Stimulated activated naive B cell treated with anti-CD40 and anti-IgM and Interleukin-4, amounts not matched to agents 10 μg/mL and 1 μg/mL and 100 μg/mL, for 72 hours (primary cell): ENCODE results near the gene GMEB2.
"Not testable (repeated sequence)": the region's sequence is repeated elsewhere in the genome, so short reads cannot be mapped to it uniquely, and the experiment has no call there.

Experiments used
- ATAC-seq, 2 donors: fragments of 150-1000 bp; cut with Tn5 transposase; replicated peaks; 2 replicates each; pipeline ENCODE4 v1.10.0; 2021; ENCODE audit warnings: moderate library complexity in 1 of 2
- DNase-seq: peaks from one replicate; pipeline ENCODE4 v3.0.0; 2021
- H3K27ac Mint-ChIP-seq: one replicate; pipeline ENCODE4 v1.8.0; 2022; ENCODE audit warnings: mild to moderate bottlenecking, mixed read lengths
- H3K27me3 Mint-ChIP-seq, 2 donors: one replicate each; pipeline ENCODE4 v1.8.0; 2022; ENCODE audit warnings: mixed read lengths in 2 of 2
- H3K36me3 Mint-ChIP-seq, 2 donors: one replicate each; pipeline ENCODE4 v1.8.0; 2022; ENCODE audit warnings: mixed read lengths in 2 of 2, mild to moderate bottlenecking in 1 of 2
- H3K4me1 Mint-ChIP-seq, 2 donors: one replicate each; pipeline ENCODE4 v1.8.0; 2022; ENCODE audit warnings: mixed read lengths in 2 of 2, mild to moderate bottlenecking in 1 of 2
- H3K4me3 Mint-ChIP-seq, 2 donors: one replicate each; pipeline ENCODE4 v1.8.0; 2022; ENCODE audit warnings: mild to moderate bottlenecking in 2 of 2, mixed read lengths in 2 of 2, moderate library complexity in 1 of 2
- H3K9me3 Mint-ChIP-seq, 2 donors: one replicate each; pipeline ENCODE4 v1.8.0; 2022; ENCODE audit warnings: mixed read lengths in 2 of 2, mild to moderate bottlenecking in 1 of 2

Gene GMEB2

GRCh38 chr20:63622096-63622495 is 4.8 kb downstream of the GMEB2 start:
- Mint-ChIP-seq H3K36me3 (peaks cover 36 to 45% of the 10 kb centered on the region in 2 donors), H3K27ac (peak overlapping the region; percentile 69), H3K4me3 (no peak overlapping the region), H3K4me1 (peaks cover 34 to 49% of the 10 kb centered on the region in 2 donors), H3K9me3 (no peaks in the 10 kb centered on the region), H3K27me3 (no peaks in the 10 kb centered on the region)
- no peak for ATAC-seq
- DNase-seq: no peak

- H3K4me1 Mint-ChIP-seq: peaks cover 37 to 55% of the 10 kb centered on the region in 2 donors
- no peak for ATAC-seq
- peaks cover 46 to 55% of the 10 kb centered on the region in 2 donors for H3K36me3 Mint-ChIP-seq
- DNase-seq: no peak
- H3K27ac Mint-ChIP-seq: no peak overlapping the region
- H3K4me3 Mint-ChIP-seq: no peak overlapping the region
- no peaks in the 10 kb centered on the region for H3K9me3 Mint-ChIP-seq
- no peaks in the 10 kb centered on the region for H3K27me3 Mint-ChIP-seq
These were observed 5.9 kb downstream of the GMEB2 start for GRCh38 chr20:63620991-63621390.

- Mint-ChIP-seq H3K4me3 (no peak overlapping the region), H3K27ac (no peak overlapping the region), H3K36me3 (peaks cover 46 to 58% of the 10 kb centered on the region in 2 donors), H3K9me3 (peaks cover 5% of the 10 kb centered on the region in 2 donors), H3K27me3 (no peaks in the 10 kb centered on the region), H3K4me1 (peaks cover 33 to 46% of the 10 kb centered on the region in 2 donors)
- ATAC-seq (no peak), DNase-seq (no peak)
These were observed 7.4 kb downstream of the GMEB2 start for GRCh38 chr20:63619505-63619904.

GRCh38 chr20:63619086-63619485 is 7.8 kb downstream of the GMEB2 start:
- ATAC-seq: no peak
- Mint-ChIP-seq H3K9me3 (peaks cover 5% of the 10 kb centered on the region in 2 donors), H3K36me3 (peaks cover 46 to 60% of the 10 kb centered on the region in 2 donors), H3K4me1 (peaks cover 31 to 42% of the 10 kb centered on the region in 2 donors), H3K4me3 (no peak overlapping the region), H3K27ac (no peak overlapping the region), H3K27me3 (no peaks in the 10 kb centered on the region)
- DNase-seq: no peak

- ATAC-seq: no peak
- Mint-ChIP-seq H3K27me3 (no peaks in the 10 kb centered on the region), H3K4me1 (peaks cover 31 to 46% of the 10 kb centered on the region in 2 donors), H3K9me3 (peaks cover 5% of the 10 kb centered on the region in 2 donors), H3K27ac (peak overlapping the region; percentile 65), H3K4me3 (peak overlapping the region in 1 of 2 donors; percentile 13), H3K36me3 (peaks cover 50 to 64% of the 10 kb centered on the region in 2 donors)
- DNase-seq: no peak
These were observed 8.5 kb downstream of the GMEB2 start for GRCh38 chr20:63618291-63618980.

GRCh38 chr20:63617876-63618265 is 9.0 kb downstream of the GMEB2 start:
- no peak for ATAC-seq
- peak overlapping the region; percentile 51 for H3K27ac Mint-ChIP-seq
- no peak for DNase-seq
- H3K9me3 Mint-ChIP-seq: peaks cover 5% of the 10 kb centered on the region in 2 donors
- peaks cover 31 to 44% of the 10 kb centered on the region in 2 donors for H3K4me1 Mint-ChIP-seq
- no peak overlapping the region for H3K4me3 Mint-ChIP-seq
- H3K27me3 Mint-ChIP-seq: no peaks in the 10 kb centered on the region
- peaks cover 53 to 65% of the 10 kb centered on the region in 2 donors for H3K36me3 Mint-ChIP-seq

- peaks cover 5% of the 10 kb centered on the region in 2 donors for H3K9me3 Mint-ChIP-seq
- H3K27ac Mint-ChIP-seq: peak overlapping the region; percentile 65
- peaks cover 48 to 64% of the 10 kb centered on the region in 2 donors for H3K36me3 Mint-ChIP-seq
- peak overlapping the region in 1 of 2 donors; percentile 62 for H3K4me3 Mint-ChIP-seq
- H3K27me3 Mint-ChIP-seq: no peaks in the 10 kb centered on the region
- peaks cover 25 to 38% of the 10 kb centered on the region in 2 donors for H3K4me1 Mint-ChIP-seq
- no peak for DNase-seq
- ATAC-seq: peak in 1 of 2 donors; percentile 60
These were observed 9.6 kb downstream of the GMEB2 start for GRCh38 chr20:63617092-63617875.

- not testable (repeated sequence) for H3K9me3 Mint-ChIP-seq, H3K4me3 Mint-ChIP-seq, DNase-seq, H3K27me3 Mint-ChIP-seq, H3K27ac Mint-ChIP-seq, ATAC-seq
- Mint-ChIP-seq H3K4me1 (peaks cover 12 to 27% of the 10 kb centered on the region in 2 donors), H3K36me3 (peaks cover 41 to 56% of the 10 kb centered on the region in 2 donors)
These were observed 12.9 kb downstream of the GMEB2 start for GRCh38 chr20:63613863-63614594.

GRCh38 chr20:63612276-63612931 is 14.5 kb downstream of the GMEB2 start:
- ATAC-seq (no peak), DNase-seq (no peak)
- peaks cover 9 to 24% of the 10 kb centered on the region in 2 donors for H3K4me1 Mint-ChIP-seq
- peaks cover 5% of the 10 kb centered on the region in 2 donors for H3K9me3 Mint-ChIP-seq
- peak overlapping the region; percentile 42 for H3K27ac Mint-ChIP-seq
- H3K27me3 Mint-ChIP-seq: no peaks in the 10 kb centered on the region
- H3K36me3 Mint-ChIP-seq: peaks cover 35 to 50% of the 10 kb centered on the region in 2 donors
- H3K4me3 Mint-ChIP-seq: no peak overlapping the region

GRCh38 chr20:63611646-63612045 is 15.3 kb downstream of the GMEB2 start:
- H3K4me1 Mint-ChIP-seq: peaks cover 8 to 21% of the 10 kb centered on the region in 2 donors
- H3K27me3 Mint-ChIP-seq: no peaks in the 10 kb centered on the region
- ATAC-seq (no peak), DNase-seq (no peak)
- H3K27ac Mint-ChIP-seq: no peak overlapping the region
- H3K9me3 Mint-ChIP-seq: peaks cover 5% of the 10 kb centered on the region in 2 donors
- H3K36me3 Mint-ChIP-seq: peaks cover 32 to 47% of the 10 kb centered on the region in 2 donors
- no peak overlapping the region for H3K4me3 Mint-ChIP-seq

- H3K4me1 Mint-ChIP-seq: peaks cover 9 to 25% of the 10 kb centered on the region in 2 donors
- peak overlapping the region; percentile 51 for H3K27ac Mint-ChIP-seq
- no peak for DNase-seq
- ATAC-seq: no peak
- H3K27me3 Mint-ChIP-seq: no peaks in the 10 kb centered on the region
- no peak overlapping the region for H3K4me3 Mint-ChIP-seq
- H3K36me3 Mint-ChIP-seq: peaks cover 30 to 43% of the 10 kb centered on the region in 2 donors
- H3K9me3 Mint-ChIP-seq: peaks cover 5% of the 10 kb centered on the region in 2 donors
These were observed 16.1 kb downstream of the GMEB2 start for GRCh38 chr20:63610581-63611435.

- H3K4me3 Mint-ChIP-seq: peak overlapping the region in 1 of 2 donors; percentile 36
- peaks cover 25 to 30% of the 10 kb centered on the region in 2 donors for H3K36me3 Mint-ChIP-seq
- no peaks in the 10 kb centered on the region for H3K9me3 Mint-ChIP-seq
- DNase-seq (no peak), ATAC-seq (no peak)
- H3K4me1 Mint-ChIP-seq: peaks cover 13 to 23% of the 10 kb centered on the region in 2 donors
- H3K27ac Mint-ChIP-seq: peak overlapping the region; percentile 67
- H3K27me3 Mint-ChIP-seq: no peaks in the 10 kb centered on the region
These were observed 20.2 kb downstream of the GMEB2 start for GRCh38 chr20:63606686-63607085.

- ATAC-seq: peak; percentile 76 to 87
- DNase-seq: no peak
- H3K27ac Mint-ChIP-seq: no peak overlapping the region
- no peaks in the 10 kb centered on the region for H3K9me3 Mint-ChIP-seq
- no peak overlapping the region for H3K4me3 Mint-ChIP-seq
- H3K27me3 Mint-ChIP-seq: no peaks in the 10 kb centered on the region
- peaks cover 13 to 17% of the 10 kb centered on the region in 2 donors for H3K4me1 Mint-ChIP-seq
- H3K36me3 Mint-ChIP-seq: peaks cover 40 to 46% of the 10 kb centered on the region in 2 donors
These were observed 24.6 kb downstream of the GMEB2 start for GRCh38 chr20:63602321-63602720.
